C1 segment of cervical spinal cord (tissue), 14 donors: ENCODE data around the gene DICER1.
A peak's percentile ranks its signal among the peaks of the same experiment; 100 is the strongest.
"Not testable (repeated sequence)": the region's sequence is repeated elsewhere in the genome, so short reads cannot be mapped to it uniquely, and the experiment has no call there.

ENCODE experiments used
- DNase-seq, 14 donors: peaks; one replicate each; lab custom pipeline; 2025; lab: John Stamatoyannopoulos, UW

Gene DICER1

GRCh38 chr14:95149441-95149840, 7.9 kb downstream of the DICER1 start:
- DNase-seq: no peak

- no peak for DNase-seq
Measured at GRCh38 chr14:95147597-95147996, 9.7 kb downstream of the DICER1 start.

- DNase-seq: no peak
Measured at GRCh38 chr14:95146079-95146771, 11.1 kb downstream of the DICER1 start.

GRCh38 chr14:95144849-95145248, 12.5 kb downstream of the DICER1 start:
- DNase-seq: no peak

- no peak for DNase-seq
Measured at GRCh38 chr14:95143808-95144620, 13.3 kb downstream of the DICER1 start.

GRCh38 chr14:95142208-95142607, 15.1 kb downstream of the DICER1 start:
- no peak for DNase-seq

GRCh38 chr14:95141684-95142083, 15.6 kb downstream of the DICER1 start:
- DNase-seq: no peak

GRCh38 chr14:95140060-95140858, 17.1 kb downstream of the DICER1 start:
- no peak for DNase-seq

GRCh38 chr14:95138876-95139275, 18.5 kb downstream of the DICER1 start:
- no peak for DNase-seq

- DNase-seq: not testable (repeated sequence)
Measured at GRCh38 chr14:95138455-95138854, 18.9 kb downstream of the DICER1 start.

GRCh38 chr14:95137804-95138167, 19.5 kb downstream of the DICER1 start:
- peak in 2 of 14 donors; percentile 15 to 23 for DNase-seq

- DNase-seq: no peak
Measured at GRCh38 chr14:95137164-95137803, 20.0 kb downstream of the DICER1 start.

GRCh38 chr14:95136631-95137030, 20.7 kb downstream of the DICER1 start:
- no peak for DNase-seq

- no peak for DNase-seq
Measured at GRCh38 chr14:95134304-95134933, 22.9 kb downstream of the DICER1 start.

GRCh38 chr14:95133282-95133681, 24.0 kb downstream of the DICER1 start:
- no peak for DNase-seq

- no peak for DNase-seq
Measured at GRCh38 chr14:95132760-95133159, 24.6 kb downstream of the DICER1 start.

- no peak for DNase-seq
Measured at GRCh38 chr14:95130549-95130948, 26.8 kb downstream of the DICER1 start.

- no peak for DNase-seq
Measured at GRCh38 chr14:95128140-95128539, 29.2 kb downstream of the DICER1 start.

GRCh38 chr14:95127531-95127911, 29.8 kb downstream of the DICER1 start:
- no peak for DNase-seq

- no peak for DNase-seq
Measured at GRCh38 chr14:95126906-95127530, 30.3 kb downstream of the DICER1 start.

- no peak for DNase-seq
Measured at GRCh38 chr14:95125915-95126314, 31.4 kb downstream of the DICER1 start.
